ENCODE measurements around the gene STIMATE. TPM values are rescaled to one million over a fixed set of nuclear protein-coding genes. Genes with fewer than 3 reads are reported as not detected.

The STIMATE gene
- total and polyA plus RNA-seq, 12 donors, result 4.0 to 9.7 (median 6.9) TPM

DNA sequence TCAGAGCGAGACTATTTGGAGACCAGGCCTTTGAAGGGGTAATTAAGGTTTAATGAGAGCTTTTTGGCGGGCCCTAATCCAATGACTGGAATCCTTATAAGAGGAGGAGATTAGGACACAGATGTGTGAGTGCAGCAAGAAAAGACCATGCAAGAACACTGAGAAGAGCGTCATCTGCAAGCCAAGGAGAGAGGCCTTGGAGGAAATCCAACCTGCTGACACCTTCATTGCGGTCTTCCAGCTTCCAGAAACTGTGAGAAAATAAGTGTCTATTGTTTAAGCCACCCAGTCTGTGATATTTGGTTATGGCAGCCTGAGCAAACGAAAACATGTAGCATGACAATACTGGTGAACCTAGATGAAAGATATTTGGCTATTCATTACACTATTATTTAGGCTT lies 39.5 kb downstream of the STIMATE start:
- WGBS, 2 donors, result 86 to 96% methylated on average over 5 of the region's 5 CpGs
- TF ChIP-seq, protein P1, sequence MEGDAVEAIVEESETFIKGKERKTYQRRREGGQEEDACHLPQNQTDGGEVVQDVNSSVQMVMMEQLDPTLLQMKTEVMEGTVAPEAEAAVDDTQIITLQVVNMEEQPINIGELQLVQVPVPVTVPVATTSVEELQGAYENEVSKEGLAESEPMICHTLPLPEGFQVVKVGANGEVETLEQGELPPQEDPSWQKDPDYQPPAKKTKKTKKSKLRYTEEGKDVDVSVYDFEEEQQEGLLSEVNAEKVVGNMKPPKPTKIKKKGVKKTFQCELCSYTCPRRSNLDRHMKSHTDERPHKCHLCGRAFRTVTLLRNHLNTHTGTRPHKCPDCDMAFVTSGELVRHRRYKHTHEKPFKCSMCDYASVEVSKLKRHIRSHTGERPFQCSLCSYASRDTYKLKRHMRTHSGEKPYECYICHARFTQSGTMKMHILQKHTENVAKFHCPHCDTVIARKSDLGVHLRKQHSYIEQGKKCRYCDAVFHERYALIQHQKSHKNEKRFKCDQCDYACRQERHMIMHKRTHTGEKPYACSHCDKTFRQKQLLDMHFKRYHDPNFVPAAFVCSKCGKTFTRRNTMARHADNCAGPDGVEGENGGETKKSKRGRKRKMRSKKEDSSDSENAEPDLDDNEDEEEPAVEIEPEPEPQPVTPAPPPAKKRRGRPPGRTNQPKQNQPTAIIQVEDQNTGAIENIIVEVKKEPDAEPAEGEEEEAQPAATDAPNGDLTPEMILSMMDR (IDR thresholded peaks at IDR 0.05), result no peak
- intact Hi-C loops (cut with DNase I), result loop anchor here in 2 of 10 donors (10.0 kb wide), 2 partner anchors 217 to 337 kb away; no protein-coding TSS in a partner anchor

DNA sequence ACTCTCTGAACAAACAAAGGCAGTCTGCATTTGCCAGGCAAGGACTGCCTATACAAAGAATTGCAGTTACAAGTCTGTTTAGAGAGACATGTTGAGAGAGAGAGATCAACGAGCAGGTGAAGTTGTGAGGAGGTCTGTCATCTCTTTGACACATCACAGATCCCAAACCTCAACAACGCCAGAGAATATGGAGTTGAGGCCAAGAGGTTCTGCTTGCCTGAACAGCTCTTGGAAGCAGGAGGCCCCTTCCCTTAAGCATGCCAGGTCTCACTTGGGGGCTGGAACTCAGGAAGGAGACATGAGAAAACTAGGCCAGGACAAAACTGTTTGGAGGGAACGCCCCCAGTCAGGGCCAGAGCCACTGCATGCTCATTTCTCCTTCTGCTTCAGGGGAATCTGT lies 40.2 kb downstream of the STIMATE start:
- no peaks in the 10 kb centered on the region for H3K27me3 ChIP-seq
- DNase-seq, result no peak
- peaks cover 0 to 11% (median 0%) of the 10 kb centered on the region in 9 donors for H3K4me1 ChIP-seq
- peaks cover 0 to 42% (median 11%) of the 10 kb centered on the region in 9 donors for H3K36me3 ChIP-seq
- no peak overlapping the region for H3K4me3 ChIP-seq
- no peak overlapping the region for H3K27ac ChIP-seq
- TF ChIP-seq, protein P1 (IDR thresholded peaks at IDR 0.05), result no peak
- 47 to 64% methylated on average over 3 of the region's 3 CpGs for WGBS, 2 donors
- intact Hi-C loops (cut with DNase I), result loop anchor here in 2 of 10 donors (10.0 kb wide), 2 partner anchors 218 to 338 kb away; no protein-coding TSS in a partner anchor
- H3K9me3 ChIP-seq, result no peaks in the 10 kb centered on the region
- peak in 1 of 8 donors; percentile 46 for ATAC-seq

More for the DNA sequence above, 39.5 kb downstream of the STIMATE start:
- ATAC-seq (no peak), DNase-seq (no peak)
- H3K27me3 ChIP-seq, result no peaks in the 10 kb centered on the region
- H3K27ac ChIP-seq, result no peak overlapping the region
- peaks cover 0 to 11% (median 0%) of the 10 kb centered on the region in 9 donors for H3K4me1 ChIP-seq
- peaks cover 0 to 39% (median 8%) of the 10 kb centered on the region in 9 donors for H3K36me3 ChIP-seq
- H3K4me3 ChIP-seq, result no peak overlapping the region
- no peaks in the 10 kb centered on the region for H3K9me3 ChIP-seq

DNA sequence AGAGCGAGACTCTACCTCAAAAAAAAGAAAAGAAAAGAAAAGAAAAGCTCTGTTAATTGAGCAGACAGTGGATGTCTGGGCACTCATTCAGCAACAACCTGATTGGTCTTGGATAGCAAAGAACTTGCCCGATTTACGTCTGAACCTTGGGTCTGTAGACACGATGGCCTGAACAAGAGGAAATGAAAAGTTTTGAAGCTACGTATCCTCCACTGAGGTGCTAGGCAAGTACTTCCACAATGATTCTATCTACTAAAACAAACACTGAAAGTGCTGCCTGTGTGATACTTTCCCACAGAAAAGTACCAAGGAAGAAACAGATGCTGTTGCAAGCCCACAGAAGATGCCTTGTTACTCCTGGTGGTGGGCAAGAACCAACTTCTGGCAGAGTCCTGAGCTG lies 40.7 kb downstream of the STIMATE start:
- peaks cover 0 to 47% (median 14%) of the 10 kb centered on the region in 9 donors for H3K36me3 ChIP-seq
- 82 to 100% methylated on average over 5 of the region's 5 CpGs for WGBS, 2 donors
- TF ChIP-seq, protein P1 (IDR thresholded peaks at IDR 0.05), result no peak
- DNase-seq (no peak), ATAC-seq (no peak)
- no peaks in the 10 kb centered on the region for H3K9me3 ChIP-seq
- no peaks in the 10 kb centered on the region for H3K27me3 ChIP-seq
- intact Hi-C loops (cut with DNase I), result loop anchor here in 2 of 10 donors (10.0 kb wide), 2 partner anchors 218 to 338 kb away; no protein-coding TSS in a partner anchor
- H3K4me1 ChIP-seq, result peaks cover 0 to 11% (median 0%) of the 10 kb centered on the region in 9 donors
- H3K4me3 ChIP-seq, result no peak overlapping the region
- no peak overlapping the region for H3K27ac ChIP-seq

DNA sequence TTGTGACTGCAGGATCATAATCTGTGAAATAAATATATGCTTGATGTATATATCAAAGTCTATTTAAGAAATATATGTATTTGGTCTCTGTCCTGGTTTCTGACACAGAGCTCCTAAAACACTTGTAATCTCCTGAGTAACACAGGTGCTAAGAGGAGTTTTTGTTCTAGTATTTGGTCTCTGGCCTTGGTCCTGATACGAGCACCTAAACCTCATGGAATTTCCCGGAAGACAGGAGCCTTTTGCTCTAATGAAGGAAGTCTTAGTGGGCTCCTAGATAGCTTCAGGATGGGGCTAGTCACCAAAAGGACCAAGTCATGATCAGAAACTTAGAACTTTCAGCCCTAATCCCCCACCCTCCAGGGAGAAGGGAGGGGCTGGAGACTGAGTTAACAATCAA lies 43.3 kb downstream of the STIMATE start:
- WGBS, 2 donors, result 85 to 88% methylated on average over 2 of the region's 2 CpGs
- intact Hi-C loops (cut with DNase I), result loop anchor here in 4 of 10 donors (5.0 to 10.0 kb wide), 4 partner anchors 83 to 341 kb away; no protein-coding TSS in a partner anchor
- Histone ChIP-seq H3K9me3 (no peaks in the 10 kb centered on the region), H3K4me3 (no peak overlapping the region), H3K27ac (no peak overlapping the region), H3K4me1 (peaks cover 0 to 14% (median 0%) of the 10 kb centered on the region in 9 donors), H3K36me3 (peaks cover 0 to 68% (median 21%) of the 10 kb centered on the region in 9 donors), H3K27me3 (no peaks in the 10 kb centered on the region)
- ATAC-seq (no peak), DNase-seq (no peak)
- TF ChIP-seq, protein P1 (IDR thresholded peaks at IDR 0.05), result no peak
